H4 (cell line): Measurements from ENCODE around the gene USH2A. TPM values are rescaled to one million over a fixed set of nuclear protein-coding genes. Genes with fewer than 3 reads are reported as not detected.
A peak's percentile ranks its signal among the peaks of the same experiment; 100 is the strongest.
"Not testable (repeated sequence)": the region's sequence is repeated elsewhere in the genome, so short reads cannot be mapped to it uniquely, and the experiment has no call there.

Source experiments
- DNase-seq: peaks from one replicate; pipeline ENCODE4 v3.0.0-alpha.2; 2015; ENCODE audit warnings: low spot score
- total RNA-seq: library from RNA; depleted of rRNA; stranded (reverse); fragments of >200 nt; shearing (Covaris generic); gene quantifications from 2 replicates; pipeline ENCODE4 v1.2.3, GENCODE V29; 2014

Gene USH2A
- total RNA-seq, 1 experiment from 2014 or later: 0.04 TPM

GRCh38 chr1:216389774-216390173 lies 33.5 kb downstream of the USH2A start:
- no peak for DNase-seq

DNA sequence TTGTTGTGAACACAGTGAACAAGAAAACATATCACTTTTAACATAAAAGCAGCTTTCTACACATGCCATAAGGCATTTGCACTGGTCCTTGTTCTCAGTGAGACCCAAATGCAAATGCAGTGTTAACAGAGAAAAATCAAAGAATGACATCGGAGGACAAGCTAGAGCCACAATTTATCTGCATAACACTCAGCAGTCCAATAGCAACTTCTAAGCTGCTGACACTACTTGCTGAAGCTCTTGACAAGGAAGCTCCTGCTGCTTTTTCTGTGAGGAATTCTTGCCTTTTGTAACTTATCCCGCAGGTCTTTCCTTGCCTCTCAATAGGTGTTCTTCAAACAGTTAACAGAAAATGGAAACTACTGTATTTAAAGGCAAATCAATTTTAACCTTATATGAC lies 34.7 kb downstream of the USH2A start:
- DNase-seq: no peak

- no peak for DNase-seq
These were observed 35.5 kb downstream of the USH2A start for GRCh38 chr1:216387782-216388181.

DNA sequence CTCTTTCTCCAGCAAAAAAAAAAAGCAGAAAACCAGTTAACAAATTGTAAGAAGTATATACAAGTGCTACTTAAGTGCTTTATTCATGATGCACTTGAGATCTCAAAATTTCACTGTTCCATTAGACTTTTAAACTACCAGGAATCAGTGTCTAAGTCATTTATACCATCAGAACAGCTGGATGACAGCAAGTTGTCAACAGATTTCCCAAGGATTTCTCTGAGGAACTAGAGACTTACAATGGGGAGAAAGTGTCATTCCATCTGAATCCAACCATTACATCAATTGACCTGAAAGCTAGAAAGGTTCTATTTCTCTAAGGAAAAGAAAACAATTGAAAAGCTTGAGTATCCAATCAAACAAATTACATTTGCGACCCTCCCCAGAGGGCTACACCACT lies 43.8 kb downstream of the USH2A start:
- DNase-seq: no peak

DNA sequence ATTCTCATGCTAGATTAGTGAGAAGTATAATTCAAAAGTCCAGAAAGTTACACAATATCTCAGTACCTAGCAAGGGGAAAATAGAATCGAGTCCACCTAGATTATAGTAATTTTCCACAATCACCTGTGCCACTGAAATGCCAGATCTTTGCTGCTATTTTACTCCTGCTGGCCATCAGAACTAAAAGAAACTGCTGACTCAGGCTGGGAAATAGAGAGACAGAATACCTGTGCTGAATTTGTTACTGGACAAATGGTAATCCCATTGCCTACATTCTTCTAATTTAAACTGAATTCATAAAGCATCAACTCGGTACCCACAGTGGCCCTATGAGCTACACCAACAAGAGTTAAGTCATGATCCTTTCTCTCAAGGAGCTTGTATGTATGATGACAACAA lies 55.0 kb downstream of the USH2A start:
- no peak for DNase-seq

DNA sequence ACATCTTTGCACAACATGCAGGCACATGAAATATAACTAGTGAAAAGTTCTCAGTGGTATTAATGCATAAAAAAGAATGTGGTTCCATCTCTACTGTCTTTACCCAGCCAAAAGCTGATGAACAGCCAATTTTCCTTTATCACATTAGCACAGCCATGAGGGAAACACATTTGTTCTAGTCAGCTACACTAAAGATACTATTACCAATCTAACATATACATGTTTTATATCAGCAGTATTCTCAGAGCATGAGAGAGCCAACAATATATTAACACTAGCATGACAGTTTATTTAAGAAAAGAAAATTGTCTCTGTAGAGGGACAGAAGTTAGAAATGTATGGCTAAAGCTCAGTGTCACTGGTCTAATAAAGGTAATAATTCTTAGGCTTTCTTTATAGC lies 56.3 kb downstream of the USH2A start:
- DNase-seq: no peak

DNA sequence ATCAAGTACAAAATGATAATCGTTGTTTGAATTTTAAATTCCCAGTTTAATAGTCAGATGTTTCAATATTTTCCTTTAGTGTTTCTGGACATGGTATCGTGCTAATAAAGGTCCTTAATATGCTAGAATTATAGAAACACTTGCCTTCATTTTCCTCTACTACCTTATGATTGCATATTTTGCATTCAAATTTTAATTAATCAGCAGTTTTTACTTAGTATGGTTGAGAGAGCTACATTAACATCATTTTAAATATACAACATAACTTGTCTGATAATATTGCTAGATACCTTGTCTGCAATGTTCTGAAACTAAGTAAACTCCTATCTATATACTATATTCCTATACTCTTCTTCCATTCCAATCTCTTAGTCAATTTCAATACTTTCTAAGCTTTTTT lies 66.3 kb downstream of the USH2A start:
- DNase-seq: no peak

GRCh38 chr1:216350186-216350585 lies 73.1 kb downstream of the USH2A start:
- DNase-seq: no peak

DNA sequence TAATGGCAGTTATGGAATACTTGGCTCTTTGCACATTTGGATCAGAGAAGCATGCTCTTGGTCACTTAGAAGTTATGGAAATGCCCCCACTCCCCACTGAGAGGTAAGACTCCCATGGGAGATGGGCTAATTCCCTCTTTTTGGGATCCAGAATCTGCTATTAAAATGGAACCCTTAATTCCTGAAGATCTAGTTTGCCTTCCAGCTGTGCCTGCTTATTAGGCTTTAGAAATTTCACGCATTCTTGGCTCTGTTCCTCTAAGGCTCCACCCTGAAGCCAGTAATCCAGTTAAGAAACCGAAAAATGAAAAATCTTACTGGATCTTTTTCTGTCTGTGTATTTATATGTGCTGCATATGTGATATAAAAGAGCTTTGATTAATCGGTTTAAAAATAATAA lies 76.7 kb downstream of the USH2A start:
- DNase-seq: no peak

DNA sequence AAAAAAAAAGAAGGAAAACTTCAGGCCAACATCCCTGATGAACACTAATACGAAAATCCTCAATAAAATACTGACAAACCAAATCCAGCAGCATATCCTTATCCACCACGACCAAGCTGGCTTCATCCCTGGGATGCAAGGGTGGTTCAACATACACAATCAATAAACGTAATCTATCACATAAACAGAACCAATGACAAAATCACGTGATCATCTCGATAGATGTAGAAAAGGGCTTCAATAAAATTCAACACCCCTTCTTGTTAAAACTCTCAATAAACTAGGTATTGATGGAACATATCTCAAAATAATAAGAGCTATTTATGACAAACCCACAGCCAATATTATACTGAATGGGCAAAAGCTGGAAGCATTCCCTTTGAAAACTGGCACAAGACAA lies 82.7 kb downstream of the USH2A start:
- not testable (repeated sequence) for DNase-seq

- DNase-seq: no peak
These were observed 90.8 kb downstream of the USH2A start for GRCh38 chr1:216332462-216332861.

DNA sequence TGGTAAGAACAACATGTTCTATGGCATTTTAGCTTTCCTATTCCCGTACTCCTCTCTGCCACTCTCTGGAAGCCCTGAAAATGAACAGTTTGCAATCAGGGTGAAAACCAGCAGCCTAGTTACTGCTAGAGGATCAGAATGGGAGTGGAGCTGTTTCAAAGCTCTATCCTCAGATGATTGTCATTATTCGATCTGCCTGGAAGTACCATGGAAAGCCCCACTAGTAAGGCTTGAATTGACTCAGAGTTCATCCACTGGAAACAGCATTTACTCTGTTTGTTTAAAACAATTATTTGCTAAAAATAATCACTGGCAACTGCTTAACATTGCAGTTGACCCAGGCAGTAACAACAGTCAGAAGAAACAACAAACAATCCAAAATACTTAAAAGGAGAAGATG lies 91.2 kb downstream of the USH2A start:
- DNase-seq: no peak

DNA sequence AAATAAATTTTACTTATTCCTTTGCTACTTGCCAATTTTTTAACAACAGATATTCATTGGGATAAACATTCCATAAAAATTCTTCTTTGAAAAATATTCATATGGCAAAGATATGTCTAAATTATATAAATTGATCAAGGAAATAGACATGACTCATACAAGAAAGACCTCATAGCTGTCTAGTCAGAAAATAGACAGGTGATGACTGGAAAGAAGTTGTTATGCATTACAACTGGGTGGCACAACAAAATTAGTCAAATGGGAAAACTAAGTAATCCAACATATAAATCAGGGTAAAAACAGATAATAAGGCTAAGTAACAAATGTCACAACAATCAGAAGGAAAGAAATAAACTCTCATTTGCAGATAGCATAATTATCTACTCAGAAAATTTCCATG lies 92.0 kb downstream of the USH2A start:
- no peak for DNase-seq

- no peak for DNase-seq
These were observed 93.0 kb downstream of the USH2A start for GRCh38 chr1:216330262-216330661.

DNA sequence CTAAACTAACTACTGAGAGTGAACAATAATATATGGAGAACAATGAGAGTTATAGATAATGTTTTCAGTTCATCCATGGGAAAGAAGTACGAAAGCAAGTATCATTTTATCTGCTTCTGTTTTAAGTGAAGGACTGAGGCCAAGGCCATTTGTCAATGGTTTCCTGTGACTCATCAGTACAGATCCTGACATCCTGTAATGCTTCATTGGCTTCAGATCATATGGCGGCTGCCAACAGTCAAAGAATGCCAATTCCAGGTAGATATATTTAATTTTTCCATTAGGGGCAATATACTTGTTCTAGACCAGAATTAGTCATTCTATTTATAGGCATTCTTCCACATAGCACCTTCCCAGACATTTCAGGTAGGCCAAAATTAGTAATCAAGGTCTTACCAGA lies 97.3 kb downstream of the USH2A start:
- DNase-seq: no peak

DNA sequence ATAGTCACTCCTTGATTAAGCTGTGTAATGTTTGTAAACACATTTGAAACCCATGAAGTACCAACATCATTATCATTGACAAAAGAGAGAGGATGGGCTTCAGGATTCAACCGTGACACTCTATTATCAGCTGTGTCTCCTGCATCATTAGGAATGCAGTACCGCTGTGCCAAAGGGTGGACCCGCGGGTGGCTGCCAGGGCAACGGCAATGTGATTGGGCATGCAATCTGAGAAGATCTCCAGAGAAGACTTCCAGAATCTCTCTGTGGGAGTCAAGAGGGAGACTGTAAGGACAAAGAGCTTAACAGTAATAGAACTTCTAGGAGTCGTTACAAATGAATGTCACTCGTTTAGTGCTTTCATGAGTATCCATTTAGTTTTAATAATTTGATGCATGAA lies 97.9 kb downstream of the USH2A start:
- no peak for DNase-seq

- DNase-seq: no peak
These were observed 99.9 kb downstream of the USH2A start for GRCh38 chr1:216323344-216323743.

DNA sequence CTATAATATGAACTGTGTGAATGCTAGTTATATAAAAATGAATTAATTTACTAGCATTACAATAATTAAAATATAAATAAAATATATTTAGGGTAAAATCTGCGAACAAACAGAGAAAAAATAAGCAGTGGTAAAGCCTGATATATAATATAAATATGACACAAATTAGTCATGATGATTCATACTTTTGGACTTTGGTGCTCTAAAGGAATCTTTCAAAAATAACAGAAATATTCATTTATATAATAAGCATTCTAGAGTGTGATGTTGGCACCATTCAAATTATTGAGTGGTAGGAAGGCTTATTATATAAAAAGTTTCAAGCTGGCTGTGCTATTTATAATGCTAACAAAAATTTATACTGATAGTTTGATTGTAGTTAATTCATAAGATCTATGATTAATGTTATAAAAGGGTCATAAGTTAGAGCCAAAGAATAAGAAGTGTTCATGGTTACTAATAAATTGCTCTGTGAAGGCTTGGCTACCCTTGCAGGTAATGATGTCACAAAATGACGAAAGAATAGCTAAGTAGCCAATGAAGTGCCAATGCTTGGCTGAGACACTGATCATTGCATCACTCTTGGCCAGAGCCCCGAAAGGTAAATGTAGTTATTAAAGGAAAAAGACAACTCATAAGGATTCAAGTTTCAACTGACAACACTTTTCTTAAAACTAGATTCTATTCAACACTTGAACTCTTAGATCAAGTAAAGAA lies 108.7 kb downstream of the USH2A start:
- no peak for DNase-seq

DNA sequence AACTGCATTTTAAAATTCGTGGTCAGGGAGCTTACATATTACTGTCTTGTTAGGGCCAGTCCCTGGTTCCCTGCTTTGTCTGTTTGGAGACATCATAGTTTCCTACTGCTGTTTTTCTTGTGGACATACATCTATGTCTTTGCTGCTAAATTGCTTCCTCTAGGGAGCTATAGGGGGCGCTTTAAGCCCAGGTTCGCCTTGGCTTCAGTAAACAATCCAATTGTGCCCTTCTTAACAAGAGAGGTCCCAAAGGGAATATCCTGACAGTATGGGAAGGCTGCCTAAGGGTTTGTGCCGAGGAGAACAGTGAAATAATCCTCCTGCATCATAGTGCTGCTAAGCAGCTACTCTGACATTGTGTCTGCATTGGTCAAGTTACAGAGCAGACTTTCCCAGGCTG lies 112.5 kb downstream of the USH2A start:
- DNase-seq: peak; percentile 46

GRCh38 chr1:216306830-216307229 lies 116.4 kb downstream of the USH2A start:
- DNase-seq: no peak

GRCh38 chr1:216303690-216304089 lies 119.6 kb downstream of the USH2A start:
- no peak for DNase-seq

DNA sequence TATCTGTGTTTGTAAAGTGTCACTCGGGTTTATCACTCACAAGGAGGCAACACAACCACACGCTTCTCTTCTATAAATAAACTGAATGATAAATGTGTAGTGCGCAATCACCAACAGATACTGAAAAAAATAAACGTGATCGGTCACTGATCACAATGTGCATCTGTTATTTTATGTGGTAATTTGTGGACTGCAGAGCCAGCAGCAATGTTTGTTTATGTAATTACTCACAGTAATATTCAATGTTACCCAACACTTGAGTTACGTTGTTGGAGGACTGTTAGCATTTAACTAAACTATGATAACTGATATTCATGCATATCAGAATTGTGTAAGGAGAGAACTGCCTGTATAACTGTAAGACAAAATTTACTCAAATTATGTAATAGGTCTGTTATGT lies 129.6 kb downstream of the USH2A start:
- peak; percentile 18 for DNase-seq

GRCh38 chr1:216290074-216290473 lies 133.2 kb downstream of the USH2A start:
- DNase-seq: no peak

DNA sequence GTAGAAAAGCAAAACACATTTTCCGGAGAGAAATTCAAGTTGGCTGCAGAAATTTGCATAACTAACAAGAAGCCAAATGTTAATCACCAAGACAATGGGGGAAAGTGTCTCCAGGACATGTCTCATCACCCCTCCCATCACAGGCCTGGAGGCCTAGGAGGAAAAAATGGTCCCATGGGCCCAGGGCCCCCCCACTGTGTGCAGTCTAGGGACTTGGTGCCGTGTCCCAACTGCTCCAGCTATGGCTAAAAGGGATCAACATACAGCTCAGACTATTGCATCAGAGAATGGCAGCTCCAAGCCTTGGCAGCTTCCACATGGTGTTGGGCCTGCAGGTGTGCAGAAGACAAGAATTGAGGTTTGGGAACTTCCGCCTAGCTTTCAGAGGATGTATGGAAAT lies 138.2 kb downstream of the USH2A start:
- no peak for DNase-seq
